Smooth muscle cell (in vitro differentiated cells): ENCODE results near the gene LSAMP. TPM values are rescaled to one million over a fixed set of nuclear protein-coding genes. Genes with fewer than 3 reads are reported as not detected.

Experiments
- DNase-seq: peaks from one replicate; lab custom pipeline; 2025; ENCODE audit not compliant: unreplicated experiment; lab: John Stamatoyannopoulos, UW
- H2AFZ ChIP-seq: fragments of 200-600 bp; sonication (generic); 2 replicates; pipeline ENCODE4 v1.6.0; 2016; ENCODE audit warnings: antibody characterized with exemption, low read depth, mild to moderate bottlenecking
- H3F3A ChIP-seq: fragments of 200-600 bp; sonication (generic); 2 replicates; pipeline ENCODE4 v1.6.0; 2017; ENCODE audit warnings: antibody characterized with exemption, low read depth
- H3K27ac ChIP-seq: fragments of 200-600 bp; sonication (generic); 2 replicates; pipeline ENCODE4 v1.5.1; 2016; ENCODE audit warnings: low read depth, mild to moderate bottlenecking
- H3K27me3 ChIP-seq: fragments of 200-600 bp; sonication (generic); 2 replicates; pipeline ENCODE4 v1.6.1; 2016; ENCODE audit warnings: low read depth, mild to moderate bottlenecking
- H3K36me3 ChIP-seq: fragments of 200-600 bp; sonication (generic); 2 replicates; pipeline ENCODE4 v1.5.1; 2016; ENCODE audit warnings: low read depth
- H3K4me1 ChIP-seq: fragments of 200-600 bp; sonication (generic); 2 replicates; pipeline ENCODE4 v1.5.1; 2016; ENCODE audit warnings: low read depth
- H3K4me2 ChIP-seq: fragments of 200-600 bp; sonication (generic); 2 replicates; pipeline ENCODE4 v1.6.0; 2016; ENCODE audit warnings: mild to moderate bottlenecking
- H3K4me3 ChIP-seq: fragments of 200-600 bp; sonication (generic); 2 replicates; pipeline ENCODE4 v1.5.1; 2016; ENCODE audit warnings: mild to moderate bottlenecking
- H3K79me2 ChIP-seq: fragments of 200-600 bp; sonication (generic); 2 replicates; pipeline ENCODE4 v1.6.0; 2016; ENCODE audit warnings: low read depth, mild to moderate bottlenecking
- H3K9ac ChIP-seq: fragments of 200-600 bp; sonication (generic); 2 replicates; pipeline ENCODE4 v1.6.0; 2016; ENCODE audit warnings: low read depth
- H3K9me3 ChIP-seq: fragments of 200-600 bp; sonication (generic); replicated peaks from 2 replicates; pipeline ENCODE4 v1.5.1; 2016; ENCODE audit warnings: low read depth
- H4K20me1 ChIP-seq: fragments of 200-600 bp; sonication (generic); 2 replicates; pipeline ENCODE4 v1.6.0; 2016; ENCODE audit warnings: low read depth
- WGBS: methylation state at CpG from one replicate; pipeline ENCODE4 v1.1.7; 2016; ENCODE audit warnings: low lambda C conversion rate; 5-methylcytosine and 5-hydroxymethylcytosine counted together
- polyA plus RNA-seq: library from polyadenylated mRNA; unstranded; fragments of >200 nt; fragmentation: Nextera tagmentation; extraction: Ambion mirVana; gene quantifications from 2 replicates; pipeline ENCODE4 v1.2.1, GENCODE V29; 2016
- total RNA-seq: library from RNA; depleted of rRNA; stranded (reverse); fragments of >200 nt; gene quantifications from 2 replicates; pipeline ENCODE4 v1.2.3, GENCODE V29; 2014
- TF ChIP-seq, protein P1 (sequence below): fragments of 200-600 bp; sonication (generic); IDR thresholded peaks from 2 replicates; pipeline ENCODE4 v1.5.1; 2017; ENCODE audit warnings: borderline replicate concordance, mild to moderate bottlenecking, antibody characterized with exemption; ENCODE audit not compliant: insufficient read depth, poor library complexity, severe bottlenecking

The LSAMP gene
- total and polyA plus RNA-seq, 2 experiments from 2014 or later = 11.2 to 13.6 TPM

DNA sequence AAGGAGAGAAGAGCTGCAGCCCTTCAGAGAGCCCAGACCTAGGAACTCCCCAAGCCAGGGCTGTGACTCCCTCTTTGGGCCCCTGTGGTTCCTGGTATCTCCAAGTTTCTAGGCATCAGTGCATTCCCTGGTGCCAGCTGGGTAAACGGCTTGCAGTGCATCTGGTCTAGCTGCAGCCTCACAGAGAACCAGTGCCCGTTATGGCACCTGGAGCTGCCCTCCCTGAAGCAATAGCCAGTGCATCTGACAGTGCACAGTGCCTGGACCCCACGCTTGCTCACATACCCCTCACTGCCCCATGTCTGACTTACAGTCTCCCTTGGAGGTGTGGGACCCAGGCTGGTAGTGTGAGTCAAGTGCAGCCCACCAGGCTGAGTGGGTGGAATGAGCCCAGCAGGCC, 52.1 kb downstream of the LSAMP start:
- Histone ChIP-seq H3K27ac (no peak overlapping the region), H3K4me1 (no peaks in the 10 kb centered on the region), H3K27me3 (no peaks in the 10 kb centered on the region), H4K20me1 (no peaks in the 10 kb centered on the region), H3K79me2 (peaks cover 2% of the 10 kb centered on the region), H2AFZ (no peak overlapping the region), H3K4me3 (no peak overlapping the region), H3K9ac (no peak overlapping the region), H3K4me2 (no peak overlapping the region), H3F3A (no peaks in the 10 kb centered on the region), H3K36me3 (no peaks in the 10 kb centered on the region), H3K9me3 (no peaks in the 10 kb centered on the region)
- DNase-seq = no peak
- TF ChIP-seq, protein P1, sequence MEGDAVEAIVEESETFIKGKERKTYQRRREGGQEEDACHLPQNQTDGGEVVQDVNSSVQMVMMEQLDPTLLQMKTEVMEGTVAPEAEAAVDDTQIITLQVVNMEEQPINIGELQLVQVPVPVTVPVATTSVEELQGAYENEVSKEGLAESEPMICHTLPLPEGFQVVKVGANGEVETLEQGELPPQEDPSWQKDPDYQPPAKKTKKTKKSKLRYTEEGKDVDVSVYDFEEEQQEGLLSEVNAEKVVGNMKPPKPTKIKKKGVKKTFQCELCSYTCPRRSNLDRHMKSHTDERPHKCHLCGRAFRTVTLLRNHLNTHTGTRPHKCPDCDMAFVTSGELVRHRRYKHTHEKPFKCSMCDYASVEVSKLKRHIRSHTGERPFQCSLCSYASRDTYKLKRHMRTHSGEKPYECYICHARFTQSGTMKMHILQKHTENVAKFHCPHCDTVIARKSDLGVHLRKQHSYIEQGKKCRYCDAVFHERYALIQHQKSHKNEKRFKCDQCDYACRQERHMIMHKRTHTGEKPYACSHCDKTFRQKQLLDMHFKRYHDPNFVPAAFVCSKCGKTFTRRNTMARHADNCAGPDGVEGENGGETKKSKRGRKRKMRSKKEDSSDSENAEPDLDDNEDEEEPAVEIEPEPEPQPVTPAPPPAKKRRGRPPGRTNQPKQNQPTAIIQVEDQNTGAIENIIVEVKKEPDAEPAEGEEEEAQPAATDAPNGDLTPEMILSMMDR = no peak
- WGBS = 90% methylated on average over 3 of the region's 3 CpGs

DNA sequence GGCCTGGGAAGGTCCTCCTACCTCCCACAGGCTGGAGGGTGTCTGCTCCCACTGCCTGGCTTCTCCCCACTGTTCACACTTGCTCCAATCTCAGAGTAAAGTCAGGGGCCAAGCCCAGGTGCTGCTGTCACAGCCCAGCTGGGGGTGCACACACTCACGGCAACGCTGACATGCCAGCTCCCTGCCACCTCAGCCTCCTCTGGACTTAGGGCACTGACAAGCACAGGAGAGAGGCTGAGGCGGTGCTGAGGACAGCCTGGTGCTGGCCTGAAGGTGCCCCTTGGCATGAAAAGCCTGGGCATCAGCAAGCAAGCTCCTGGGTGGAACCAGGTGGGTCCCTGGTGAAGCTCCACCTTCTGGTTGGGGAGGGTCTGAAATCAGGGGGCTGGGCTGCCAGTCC, 53.0 kb downstream of the LSAMP start:
- Histone ChIP-seq H4K20me1 (no peaks in the 10 kb centered on the region), H3K36me3 (no peaks in the 10 kb centered on the region), H3K4me2 (no peak overlapping the region), H3F3A (no peaks in the 10 kb centered on the region), H3K27me3 (no peaks in the 10 kb centered on the region), H3K79me2 (no peaks in the 10 kb centered on the region), H3K9me3 (no peaks in the 10 kb centered on the region), H3K27ac (no peak overlapping the region), H3K4me1 (no peaks in the 10 kb centered on the region), H3K4me3 (no peak overlapping the region), H2AFZ (no peak overlapping the region), H3K9ac (no peak overlapping the region)
- 93% methylated on average over 3 of the region's 3 CpGs for WGBS
- no peak for DNase-seq
- TF ChIP-seq, protein P1 = no peak

DNA sequence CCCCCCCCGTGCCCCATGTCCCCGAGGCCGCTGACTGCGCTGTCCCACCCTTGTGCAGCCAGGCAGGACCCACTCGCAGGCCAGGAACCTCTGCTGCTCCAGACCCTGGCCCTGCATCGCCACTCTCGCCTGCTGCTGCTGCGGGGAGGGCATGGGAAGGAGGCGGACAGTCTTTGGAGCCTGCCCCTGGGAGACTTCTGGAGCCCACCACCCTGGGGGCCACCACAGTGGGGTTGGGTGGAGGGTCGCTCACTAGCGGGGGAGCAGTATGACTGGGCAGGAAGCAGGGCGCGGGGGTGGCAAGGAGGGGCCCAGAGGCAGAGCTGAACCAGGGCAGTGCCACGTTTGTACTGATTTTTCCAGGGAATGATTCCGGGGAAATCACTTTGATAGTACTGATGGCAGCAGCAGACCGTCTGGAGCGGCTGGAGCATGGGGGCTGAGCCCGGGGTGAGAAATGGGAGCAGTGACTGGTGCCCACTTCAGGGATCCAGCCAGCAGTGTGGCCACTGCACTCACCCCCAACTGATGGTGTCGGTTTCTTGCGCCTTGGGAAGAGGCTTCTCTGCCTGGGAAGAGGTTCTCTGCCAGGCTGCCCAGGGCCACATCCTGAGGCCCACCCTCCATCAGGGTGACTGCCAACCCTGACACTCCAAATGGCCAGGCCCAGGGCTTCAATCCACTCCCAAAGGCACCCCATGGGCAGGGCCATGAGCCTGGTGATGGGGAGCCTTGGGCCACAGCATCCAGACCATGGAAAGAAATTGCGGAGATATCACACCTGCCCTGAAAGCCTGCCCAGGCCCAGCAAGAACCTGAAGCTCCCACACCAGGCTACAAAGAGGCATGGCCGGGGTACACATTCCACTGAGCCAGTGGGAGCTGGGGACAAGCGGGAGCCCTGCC, 53.7 kb downstream of the LSAMP start:
- 93% methylated on average over 16 of the region's 23 CpGs for WGBS

More for the DNA sequence above, 53.7 kb downstream of the LSAMP start:
- no peaks in the 10 kb centered on the region for H3F3A ChIP-seq
- no peak overlapping the region for H3K4me3 ChIP-seq
- H3K9me3 ChIP-seq = no peaks in the 10 kb centered on the region
- no peak overlapping the region for H2AFZ ChIP-seq
- no peak for DNase-seq
- H3K36me3 ChIP-seq = no peaks in the 10 kb centered on the region
- no peaks in the 10 kb centered on the region for H4K20me1 ChIP-seq
- no peaks in the 10 kb centered on the region for H3K27me3 ChIP-seq
- TF ChIP-seq, protein P1 = no peak
- no peak overlapping the region for H3K9ac ChIP-seq
- no peak overlapping the region for H3K4me2 ChIP-seq
- no peak overlapping the region for H3K27ac ChIP-seq
- H3K79me2 ChIP-seq = no peaks in the 10 kb centered on the region
- no peaks in the 10 kb centered on the region for H3K4me1 ChIP-seq
